H9 (cell line): Measurements from ENCODE around the gene EDEM2. TPM values are rescaled to one million over a fixed set of nuclear protein-coding genes. Genes with fewer than 3 reads are reported as not detected.

Experiments used
- DNase-seq: peaks from one replicate; pipeline ENCODE4 v3.0.0-alpha.2; 2017
- H2AFZ ChIP-seq: one replicate; pipeline ENCODE4 v1.6.1; 2013; ENCODE audit warnings: mild to moderate bottlenecking, low read length, control low read depth, moderate library complexity
- H2AK5ac ChIP-seq: 2 replicates; pipeline ENCODE4 v1.6.1; 2013; ENCODE audit warnings: low read length, control low read depth, mixed read lengths; ENCODE audit not compliant: insufficient read length
- H2BK120ac ChIP-seq: one replicate; pipeline ENCODE4 v1.6.1; 2013; ENCODE audit warnings: low read depth, mild to moderate bottlenecking, low read length, control low read depth, inconsistent platforms; ENCODE audit not compliant: poor library complexity, severe bottlenecking
- H2BK12ac ChIP-seq: 2 replicates; pipeline ENCODE4 v1.6.1; 2013; ENCODE audit warnings: low read length, control low read depth, mixed read lengths, low read depth; ENCODE audit not compliant: insufficient read length
- H2BK15ac ChIP-seq: 2 replicates; pipeline ENCODE4 v1.6.1; 2013; ENCODE audit warnings: low read depth, low read length, control low read depth
- H2BK20ac ChIP-seq: one replicate; pipeline ENCODE4 v1.6.1; 2013; ENCODE audit warnings: low read depth, mild to moderate bottlenecking, low read length, control low read depth, inconsistent platforms; ENCODE audit not compliant: poor library complexity, severe bottlenecking
- H2BK5ac ChIP-seq: 2 replicates; pipeline ENCODE4 v1.6.1; 2013; ENCODE audit warnings: low read length, control low read depth, mixed read lengths; ENCODE audit not compliant: insufficient read length
- H3K14ac ChIP-seq: 2 replicates; pipeline ENCODE4 v1.6.1; 2013; ENCODE audit warnings: low read length, control low read depth; ENCODE audit not compliant: insufficient read depth
- H3K18ac ChIP-seq: 2 replicates; pipeline ENCODE4 v1.6.1; 2013; ENCODE audit warnings: low read depth, mild to moderate bottlenecking, mixed read lengths, low read length, control low read depth; ENCODE audit not compliant: insufficient read length
- H3K23ac ChIP-seq: 2 replicates; pipeline ENCODE4 v1.6.1; 2013; ENCODE audit warnings: low read length, control low read depth, mixed read lengths, low read depth; ENCODE audit not compliant: insufficient read length
- H3K23me2 ChIP-seq: 2 replicates; pipeline ENCODE4 v1.6.1; 2013; ENCODE audit warnings: low read depth, mild to moderate bottlenecking, mixed read lengths, low read length, control low read depth; ENCODE audit not compliant: insufficient read length, poor library complexity, severe bottlenecking
- H3K27ac ChIP-seq: 2 replicates; pipeline ENCODE4 v1.5.1; 2013; ENCODE audit warnings: low read length, control low read depth, mixed read lengths, low read depth; ENCODE audit not compliant: insufficient read length
- H3K27me3 ChIP-seq: 2 replicates; pipeline ENCODE4 v1.6.1; 2013; ENCODE audit warnings: low read length, control low read depth, inconsistent platforms; ENCODE audit not compliant: insufficient read depth
- H3K4ac ChIP-seq: 2 replicates; pipeline ENCODE4 v1.6.1; 2013; ENCODE audit warnings: low read depth, mild to moderate bottlenecking, control low read depth, inconsistent platforms, low read length, moderate library complexity
- H3K4me1 ChIP-seq: 2 replicates; pipeline ENCODE4 v1.6.1; 2013; ENCODE audit warnings: low read length, control low read depth, inconsistent platforms; ENCODE audit not compliant: insufficient read depth
- H3K4me2 ChIP-seq: 2 replicates; pipeline ENCODE4 v1.6.1; 2013; ENCODE audit warnings: low read length, control low read depth, mixed read lengths; ENCODE audit not compliant: insufficient read length, insufficient read depth
- H3K56ac ChIP-seq: 2 replicates; pipeline ENCODE4 v1.6.1; 2013; ENCODE audit warnings: low read depth, mild to moderate bottlenecking, mixed read lengths, low read length, control low read depth; ENCODE audit not compliant: insufficient read length
- H3K79me1 ChIP-seq: 2 replicates; pipeline ENCODE4 v1.6.1; 2013; ENCODE audit warnings: low read depth, mild to moderate bottlenecking, moderate library complexity, low read length, control low read depth, inconsistent platforms; ENCODE audit not compliant: insufficient read depth, poor library complexity, severe bottlenecking
- H3K79me2 ChIP-seq: 2 replicates; pipeline ENCODE4 v1.6.1; 2013; ENCODE audit warnings: low read length, control low read depth, inconsistent platforms; ENCODE audit not compliant: insufficient read depth
- H3K9ac ChIP-seq: 2 replicates; pipeline ENCODE4 v1.6.1; 2013; ENCODE audit warnings: low read length, control low read depth, mixed read lengths; ENCODE audit not compliant: insufficient read length; ENCODE audit errors: extremely low read depth
- H3K9me3 ChIP-seq: one replicate; pipeline ENCODE4 v1.6.1; 2013; ENCODE audit warnings: low read depth, low read length, inconsistent platforms; ENCODE audit not compliant: control insufficient read depth
- H3T11ph ChIP-seq: one replicate; pipeline ENCODE4 v1.6.1; 2013; ENCODE audit warnings: mild to moderate bottlenecking, low read length, control low read depth, inconsistent platforms
- H4K20me1 ChIP-seq: one replicate; pipeline ENCODE4 v1.6.1; 2013; ENCODE audit not compliant: control insufficient read depth, insufficient read length, insufficient read depth
- H4K5ac ChIP-seq: 2 replicates; pipeline ENCODE4 v1.6.1; 2013; ENCODE audit warnings: low read depth, mild to moderate bottlenecking, mixed read lengths, low read length, control low read depth; ENCODE audit not compliant: insufficient read length
- H4K8ac ChIP-seq: replicated peaks from 2 replicates; pipeline ENCODE4 v1.6.1; 2013; ENCODE audit warnings: low read length, control low read depth, mixed read lengths, low read depth; ENCODE audit not compliant: insufficient read length
- H4K91ac ChIP-seq: 2 replicates; pipeline ENCODE4 v1.6.1; 2013; ENCODE audit warnings: low read depth, mild to moderate bottlenecking, moderate library complexity, mixed read lengths, low read length, control low read depth; ENCODE audit not compliant: insufficient read length
- H3K27ac Mint-ChIP-seq, 3 experiments: 2 replicates in 2 of 3; 3 replicates in 1 of 3; pipeline ENCODE4 v1.8.0; 2020 to 2021; ENCODE audit warnings: mixed read lengths in 3 of 3, mild to moderate bottlenecking in 1 of 3, moderate library complexity in 1 of 3
- H3K27me3 Mint-ChIP-seq: 2 replicates; pipeline ENCODE4 v1.8.0; 2021; ENCODE audit warnings: low read depth, mild to moderate bottlenecking, moderate library complexity, mixed read lengths
- H3K36me3 Mint-ChIP-seq, 3 experiments: 2 replicates in 2 of 3; 3 replicates in 1 of 3; pipeline ENCODE4 v1.8.0; 2020 to 2021; ENCODE audit warnings: low read depth in 3 of 3, mixed read lengths in 3 of 3; ENCODE audit not compliant: insufficient read depth in 1 of 3
- H3K4me1 Mint-ChIP-seq, 2 experiments: 2 replicates each; pipeline ENCODE4 v1.8.0; 2020; ENCODE audit warnings: mixed read lengths in 2 of 2
- H3K4me3 Mint-ChIP-seq, 2 experiments: 2 replicates in 1 of 2; 3 replicates in 1 of 2; pipeline ENCODE4 v1.8.0; 2020 to 2021; ENCODE audit warnings: mild to moderate bottlenecking in 2 of 2, mixed read lengths in 2 of 2, moderate library complexity in 1 of 2
- H3K9me3 Mint-ChIP-seq, 2 experiments: 2 replicates in 1 of 2; 3 replicates in 1 of 2; pipeline ENCODE4 v1.8.0; 2020; ENCODE audit warnings: mild to moderate bottlenecking in 2 of 2, mixed read lengths in 2 of 2, moderate library complexity in 1 of 2
- WGBS: extraction: QIAGEN DNeasy Blood & Tissue Kit; methylation state at CpG from one replicate; pipeline ENCODE4 v1.1.7; 2013; ENCODE audit warnings: missing lambda C conversion rate, low lambda C conversion rate, mixed read lengths; ENCODE audit not compliant: insufficient read length; ENCODE audit errors: extremely low coverage; 5-methylcytosine and 5-hydroxymethylcytosine counted together
- total RNA-seq: library from RNA; stranded (reverse); gene quantifications from 2 replicates; pipeline ENCODE4 v1.2.1, GENCODE V29; 2021
- TF ChIP-seq, protein P1 (sequence below): fragments of 200-600 bp; sonication (generic); conservative IDR thresholded peaks from 3 replicates; pipeline ENCODE4 v1.8.0; 2021; ENCODE audit warnings: antibody characterized with exemption, mild to moderate bottlenecking

The EDEM2 gene
- total RNA-seq, 1 experiment from 2014 or later: 27.8 TPM

DNA sequence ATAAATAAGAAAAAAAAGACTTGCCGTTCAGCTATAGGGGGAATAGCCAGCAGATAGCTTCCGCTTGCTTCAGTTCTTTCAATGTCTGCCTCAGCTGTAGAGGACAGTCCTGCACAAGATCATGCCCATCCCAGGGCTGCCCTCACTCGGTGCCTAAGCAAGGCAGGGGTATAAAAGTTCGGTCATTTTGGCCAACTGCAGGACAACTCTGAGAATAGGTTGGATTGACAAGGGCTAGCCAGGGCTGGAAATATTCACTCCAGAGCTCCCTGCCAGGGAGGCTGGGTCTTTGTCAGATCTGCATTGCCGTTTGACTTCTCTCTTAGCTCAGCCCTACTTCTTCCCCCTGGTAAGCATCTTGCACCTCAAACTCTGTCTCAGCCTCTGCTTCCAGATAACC is 33.1 kb upstream of the EDEM2 start:
- Mint-ChIP-seq H3K4me3 (no peak overlapping the region), H3K36me3 (peaks cover 10 to 20% (median 13%) of the 10 kb centered on the region in 3 experiments), H3K9me3 (no peaks in the 10 kb centered on the region; a peak in 1 of 5 replicates), H3K27me3 (peaks cover 11% of the 10 kb centered on the region), H3K4me1 (peaks cover 7 to 13% of the 10 kb centered on the region in 2 experiments), H3K27ac (no peak overlapping the region)
- Histone ChIP-seq H4K5ac (no peak overlapping the region), H2BK12ac (no peak overlapping the region), H3K9me3 (no peaks in the 10 kb centered on the region), H2BK20ac (no peak overlapping the region), H3K4me1 (no peaks in the 10 kb centered on the region), H4K91ac (no peak overlapping the region), H4K20me1 (no peaks in the 10 kb centered on the region), H3K79me2 (no peaks in the 10 kb centered on the region), H2BK15ac (no peak overlapping the region), H3K4me2 (no peak overlapping the region), H2AK5ac (no peak overlapping the region), H3K56ac (no peak overlapping the region), H2BK120ac (no peak overlapping the region), H3T11ph (no peak overlapping the region), H2BK5ac (no peak overlapping the region), H3K79me1 (no peaks in the 10 kb centered on the region), H3K27ac (no peak overlapping the region), H3K23ac (no peak overlapping the region), H3K27me3 (no peaks in the 10 kb centered on the region), H3K18ac (no peak overlapping the region), H3K4ac (no peak overlapping the region), H4K8ac (no peak overlapping the region), H3K23me2 (no peaks in the 10 kb centered on the region), H3K14ac (no peak overlapping the region), H2AFZ (no peak overlapping the region), H3K9ac (no peak overlapping the region)
- WGBS: no CpG with 5 or more reads among the region's 5 CpGs
- TF ChIP-seq, protein P1, sequence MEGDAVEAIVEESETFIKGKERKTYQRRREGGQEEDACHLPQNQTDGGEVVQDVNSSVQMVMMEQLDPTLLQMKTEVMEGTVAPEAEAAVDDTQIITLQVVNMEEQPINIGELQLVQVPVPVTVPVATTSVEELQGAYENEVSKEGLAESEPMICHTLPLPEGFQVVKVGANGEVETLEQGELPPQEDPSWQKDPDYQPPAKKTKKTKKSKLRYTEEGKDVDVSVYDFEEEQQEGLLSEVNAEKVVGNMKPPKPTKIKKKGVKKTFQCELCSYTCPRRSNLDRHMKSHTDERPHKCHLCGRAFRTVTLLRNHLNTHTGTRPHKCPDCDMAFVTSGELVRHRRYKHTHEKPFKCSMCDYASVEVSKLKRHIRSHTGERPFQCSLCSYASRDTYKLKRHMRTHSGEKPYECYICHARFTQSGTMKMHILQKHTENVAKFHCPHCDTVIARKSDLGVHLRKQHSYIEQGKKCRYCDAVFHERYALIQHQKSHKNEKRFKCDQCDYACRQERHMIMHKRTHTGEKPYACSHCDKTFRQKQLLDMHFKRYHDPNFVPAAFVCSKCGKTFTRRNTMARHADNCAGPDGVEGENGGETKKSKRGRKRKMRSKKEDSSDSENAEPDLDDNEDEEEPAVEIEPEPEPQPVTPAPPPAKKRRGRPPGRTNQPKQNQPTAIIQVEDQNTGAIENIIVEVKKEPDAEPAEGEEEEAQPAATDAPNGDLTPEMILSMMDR: no peak
- DNase-seq: no peak
